ENCODE measurements around the gene PRAC2.

DNA sequence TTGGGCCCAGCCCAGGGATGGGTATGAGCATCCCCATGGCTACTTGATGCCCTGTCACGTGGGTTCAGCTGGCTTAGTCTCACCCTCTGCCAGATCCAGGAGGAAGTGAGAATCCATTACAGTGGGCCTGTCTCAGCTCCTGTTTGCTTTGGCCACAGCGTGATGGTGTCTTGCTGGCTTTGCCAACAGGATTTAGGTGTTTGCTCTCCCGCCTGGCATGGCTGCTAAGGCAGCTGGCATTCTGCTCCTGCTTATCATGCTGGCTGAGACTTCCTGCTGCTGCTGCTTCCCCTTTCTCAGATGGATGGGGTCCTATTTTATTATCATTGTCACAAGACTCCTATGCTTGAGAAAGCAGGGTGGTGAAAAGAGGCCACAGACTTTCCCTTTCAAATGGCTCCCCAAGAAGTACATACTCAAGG lies 33.9 kb downstream of the PRAC2 start:
- TF ChIP-seq, protein P1, sequence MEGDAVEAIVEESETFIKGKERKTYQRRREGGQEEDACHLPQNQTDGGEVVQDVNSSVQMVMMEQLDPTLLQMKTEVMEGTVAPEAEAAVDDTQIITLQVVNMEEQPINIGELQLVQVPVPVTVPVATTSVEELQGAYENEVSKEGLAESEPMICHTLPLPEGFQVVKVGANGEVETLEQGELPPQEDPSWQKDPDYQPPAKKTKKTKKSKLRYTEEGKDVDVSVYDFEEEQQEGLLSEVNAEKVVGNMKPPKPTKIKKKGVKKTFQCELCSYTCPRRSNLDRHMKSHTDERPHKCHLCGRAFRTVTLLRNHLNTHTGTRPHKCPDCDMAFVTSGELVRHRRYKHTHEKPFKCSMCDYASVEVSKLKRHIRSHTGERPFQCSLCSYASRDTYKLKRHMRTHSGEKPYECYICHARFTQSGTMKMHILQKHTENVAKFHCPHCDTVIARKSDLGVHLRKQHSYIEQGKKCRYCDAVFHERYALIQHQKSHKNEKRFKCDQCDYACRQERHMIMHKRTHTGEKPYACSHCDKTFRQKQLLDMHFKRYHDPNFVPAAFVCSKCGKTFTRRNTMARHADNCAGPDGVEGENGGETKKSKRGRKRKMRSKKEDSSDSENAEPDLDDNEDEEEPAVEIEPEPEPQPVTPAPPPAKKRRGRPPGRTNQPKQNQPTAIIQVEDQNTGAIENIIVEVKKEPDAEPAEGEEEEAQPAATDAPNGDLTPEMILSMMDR (CRISPR knock-in tag; IDR thresholded peaks at IDR 0.05) = no peak
- TF ChIP-seq EED (CRISPR knock-in tag; IDR thresholded peaks at IDR 0.05) = no peak

All from HepG2 (cell line).